Panc1 (cell line): Measurements from ENCODE around the gene HS1BP3.

Experiments
- REST ChIP-seq, 2 experiments: IDR thresholded peaks; 2 replicates each; pipeline ENCODE4 v1.6.1; 2011 to 2012; ENCODE audit warnings: low read depth in 2 of 2, control low read depth in 1 of 2, low read length in 1 of 2, mild to moderate bottlenecking in 1 of 2, moderate library complexity in 1 of 2; ENCODE audit not compliant: insufficient read depth in 1 of 2
- TF ChIP-seq, protein P1 (sequence below): fragments of 450-650 bp; IDR thresholded peaks from 2 replicates; pipeline ENCODE4 v1.5.1; 2017; ENCODE audit warnings: mild to moderate bottlenecking

- TF ChIP-seq REST (IDR thresholded peaks at IDR 0.05; ENCODE audit: insufficient read depth in 1 of 2, low read depth in 2 of 2, low read length in 1 of 2), result no peak
- TF ChIP-seq, protein P1, sequence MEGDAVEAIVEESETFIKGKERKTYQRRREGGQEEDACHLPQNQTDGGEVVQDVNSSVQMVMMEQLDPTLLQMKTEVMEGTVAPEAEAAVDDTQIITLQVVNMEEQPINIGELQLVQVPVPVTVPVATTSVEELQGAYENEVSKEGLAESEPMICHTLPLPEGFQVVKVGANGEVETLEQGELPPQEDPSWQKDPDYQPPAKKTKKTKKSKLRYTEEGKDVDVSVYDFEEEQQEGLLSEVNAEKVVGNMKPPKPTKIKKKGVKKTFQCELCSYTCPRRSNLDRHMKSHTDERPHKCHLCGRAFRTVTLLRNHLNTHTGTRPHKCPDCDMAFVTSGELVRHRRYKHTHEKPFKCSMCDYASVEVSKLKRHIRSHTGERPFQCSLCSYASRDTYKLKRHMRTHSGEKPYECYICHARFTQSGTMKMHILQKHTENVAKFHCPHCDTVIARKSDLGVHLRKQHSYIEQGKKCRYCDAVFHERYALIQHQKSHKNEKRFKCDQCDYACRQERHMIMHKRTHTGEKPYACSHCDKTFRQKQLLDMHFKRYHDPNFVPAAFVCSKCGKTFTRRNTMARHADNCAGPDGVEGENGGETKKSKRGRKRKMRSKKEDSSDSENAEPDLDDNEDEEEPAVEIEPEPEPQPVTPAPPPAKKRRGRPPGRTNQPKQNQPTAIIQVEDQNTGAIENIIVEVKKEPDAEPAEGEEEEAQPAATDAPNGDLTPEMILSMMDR, result no peak
These were observed 27.7 kb downstream of the HS1BP3 start for GRCh38 chr2:20623241-20623640.
